ENCODE results near the gene CGRRF1. TPM values are rescaled to one million over a fixed set of nuclear protein-coding genes. Genes with fewer than 3 reads are reported as not detected.

CGRRF1 gene
- total RNA-seq, 1 experiment from 2014 or later, result 14.1 TPM

DNA sequence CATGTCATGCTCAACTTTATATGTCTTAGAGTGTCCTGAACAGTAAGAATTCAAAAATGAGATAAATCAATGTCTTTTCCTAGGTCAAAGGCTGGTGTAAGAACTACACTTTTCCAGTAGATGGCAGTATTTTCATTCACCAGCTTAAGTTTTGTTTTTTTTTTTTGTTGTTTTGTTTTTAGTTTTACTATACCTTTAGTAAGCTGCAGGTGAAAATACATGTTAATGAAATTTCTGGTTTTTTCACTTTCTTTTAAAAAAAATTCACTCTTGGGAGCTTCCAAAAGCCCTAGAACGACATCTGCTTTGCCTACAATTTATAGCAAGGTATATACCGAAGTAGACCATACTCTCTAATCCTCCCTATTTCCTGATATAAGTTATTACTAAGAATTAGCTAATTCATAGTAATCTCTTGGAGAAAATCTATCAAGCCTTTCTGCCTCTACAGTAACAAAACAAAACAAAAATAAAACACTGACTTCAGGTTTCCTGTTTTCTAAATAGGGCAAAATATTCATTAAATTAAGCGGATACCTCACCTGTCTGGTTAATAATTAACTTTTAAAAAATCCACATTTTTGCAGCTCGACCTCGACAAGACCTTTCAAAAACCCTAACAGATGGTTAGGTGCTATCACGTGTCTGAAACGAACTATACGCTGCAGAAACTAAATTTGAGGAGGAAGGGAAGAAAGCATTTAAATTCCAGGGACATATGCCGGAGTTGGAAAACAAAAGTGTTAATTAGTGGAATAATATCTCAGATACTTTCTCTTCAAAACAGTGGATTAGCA lies 54.6 kb downstream of the CGRRF1 start:
- TF ChIP-seq SIN3A (IDR thresholded peaks at IDR 0.05; ENCODE audit: borderline replicate concordance, insufficient read depth, low read depth, low read length), result no peak
- TF ChIP-seq POLR2AphosphoS5 (IDR thresholded peaks at IDR 0.05; ENCODE audit: low read depth, low read length), result no peak
- TF ChIP-seq TCF7L2 (IDR thresholded peaks at IDR 0.05; ENCODE audit: low read depth, low read length), result no peak
- TF ChIP-seq REST (IDR thresholded peaks at IDR 0.05; ENCODE audit: insufficient read depth in 1 of 2, low read depth in 2 of 2, low read length in 1 of 2), result no peak
- peak; percentile 69; the same call in 1 of the 2 replicates for TF ChIP-seq CTCF (IDR thresholded peaks at IDR 0.05)
- peaks cover 8% of the 10 kb centered on the region for H3K4me1 ChIP-seq (ENCODE audit: control insufficient read depth, insufficient read depth, low read length)
- in situ Hi-C loops (cut with HindIII; ENCODE audit: low pct_unique_long_range_greater_than_20kb, low sequenced_read_pairs), result no loop called here
- BruUV-seq (replicated peaks), result TSS peak; percentile 85
- ChIA-PET POLR2A (interaction anchor here (1.0 kb wide), 1 partner anchor 87 kb away, joined by 3 read pairs; no protein-coding TSS in a partner anchor), CTCF (interaction anchor here (0.6 to 1.7 kb wide), 6 partner anchors 79 to 241 kb away, joined by 3 to 17 read pairs (median 4); no protein-coding TSS in a partner anchor)
- intact Hi-C loops (cut with micrococcal nuclease; ENCODE audit: unreplicated experiment), result loop anchor here (1.0 to 10.0 kb wide), 3 partner anchors 210 to 331 kb away; no protein-coding TSS in a partner anchor
- H3K36me3 ChIP-seq (ENCODE audit: control insufficient read depth, insufficient read depth, low read length), result no peaks in the 10 kb centered on the region
- no peaks in the 10 kb centered on the region for H3K9me3 ChIP-seq (ENCODE audit: control insufficient read depth, insufficient read depth, low read depth, low read length)
- ATAC-seq (no peak), DNase-seq (ENCODE audit: low read depth, low spot score) (no peak)
- H3K4me3 ChIP-seq (ENCODE audit: low read depth in 2 of 2, low read length in 2 of 2), result peak overlapping the region; percentile 64 to 79
- no peaks in the 10 kb centered on the region for H3K27me3 ChIP-seq (ENCODE audit: control insufficient read depth, insufficient read depth, low read length)
- no peak overlapping the region for H3K27ac ChIP-seq (ENCODE audit: low read length)

- CTCF ChIA-PET, result interaction anchor here (1.4 to 1.7 kb wide), 2 partner anchors 209 to 241 kb away, joined by 8 to 17 read pairs; no protein-coding TSS in a partner anchor
- Histone ChIP-seq H3K4me1 (ENCODE audit: control insufficient read depth, insufficient read depth, low read length) (peaks cover 16% of the 10 kb centered on the region), H3K9me3 (ENCODE audit: control insufficient read depth, insufficient read depth, low read depth, low read length) (no peaks in the 10 kb centered on the region), H3K27ac (ENCODE audit: low read length) (peak overlapping the region; percentile 48; the same call in 1 of the 2 replicates), H3K4me3 (ENCODE audit: low read depth in 2 of 2, low read length in 2 of 2) (peak overlapping the region; percentile 64 to 79), H3K27me3 (ENCODE audit: control insufficient read depth, insufficient read depth, low read length) (no peaks in the 10 kb centered on the region), H3K36me3 (ENCODE audit: control insufficient read depth, insufficient read depth, low read length) (no peaks in the 10 kb centered on the region)
- no TSS peak for BruUV-seq (replicated peaks)
- in situ Hi-C loops (cut with HindIII; ENCODE audit: low pct_unique_long_range_greater_than_20kb, low sequenced_read_pairs), result no loop called here
- POLR2A ChIA-PET, result interaction anchor here (0.6 to 1.0 kb wide), 3 partner anchors 86 to 352 kb away, joined by 3 to 11 read pairs (median 5); no protein-coding TSS in a partner anchor
- intact Hi-C loops (cut with micrococcal nuclease; ENCODE audit: unreplicated experiment), result loop anchor here (1.0 to 10.0 kb wide), 4 partner anchors 72 to 330 kb away; no protein-coding TSS in a partner anchor
- DNase-seq (ENCODE audit: low read depth, low spot score) (no peak), ATAC-seq (peak; percentile 67)
- TF ChIP-seq CTCF (IDR thresholded peaks at IDR 0.05), result peak; percentile 45
- no peak for TF ChIP-seq REST (IDR thresholded peaks at IDR 0.05; ENCODE audit: insufficient read depth in 1 of 2, low read depth in 2 of 2, low read length in 1 of 2)
- TF ChIP-seq SIN3A (IDR thresholded peaks at IDR 0.05; ENCODE audit: borderline replicate concordance, insufficient read depth, low read depth, low read length), result no peak; the same call in 1 of the 2 replicates
- TF ChIP-seq TCF7L2 (IDR thresholded peaks at IDR 0.05; ENCODE audit: low read depth, low read length), result no peak
- TF ChIP-seq POLR2AphosphoS5 (IDR thresholded peaks at IDR 0.05; ENCODE audit: low read depth, low read length), result no peak
Measured at GRCh38 chr14:54564868-54565784, 55.4 kb downstream of the CGRRF1 start.

Measured in Panc1 (cell line).